Forelimb muscle (tissue), 1 donor: ENCODE results near the gene HSD17B12. TPM values are rescaled to one million over a fixed set of nuclear protein-coding genes. Genes with fewer than 3 reads are reported as not detected.
A peak's percentile ranks its signal among the peaks of the same experiment; 100 is the strongest.

Source experiments
- DNase-seq: peaks from one replicate; pipeline ENCODE4 v3.0.0-alpha.2; 2013; ENCODE audit warnings: low read depth
- polyA plus RNA-seq: library from polyadenylated mRNA; unstranded; fragments of 120-200 nt; gene quantifications from one replicate; pipeline ENCODE4 v1.2.1, GENCODE V29; 2013; ENCODE audit not compliant: insufficient read length

HSD17B12 gene
- polyA plus RNA-seq, 1 donor: 33.6 TPM

DNA sequence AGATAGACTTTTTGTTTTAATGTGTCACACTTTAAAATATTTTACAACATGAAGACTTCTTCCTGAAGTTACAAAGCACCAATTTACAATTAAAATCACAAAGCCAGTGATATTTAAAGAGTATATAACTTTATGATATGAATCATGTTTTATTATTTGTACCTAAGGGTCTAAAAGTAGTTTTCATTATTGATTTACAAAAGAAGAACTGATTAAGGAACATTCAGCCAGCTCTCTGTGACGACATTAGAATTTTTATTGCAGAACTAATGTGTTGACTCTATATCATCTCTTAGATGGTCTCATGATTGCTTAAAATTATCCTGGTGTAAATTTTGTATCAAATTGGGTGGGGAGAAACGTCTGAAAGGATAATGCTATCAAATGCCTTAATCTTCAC is 117.3 kb downstream of the HSD17B12 start:
- no peak for DNase-seq

- no peak for DNase-seq
Measured at GRCh38 chr11:43802509-43802908, 122.0 kb downstream of the HSD17B12 start.

DNA sequence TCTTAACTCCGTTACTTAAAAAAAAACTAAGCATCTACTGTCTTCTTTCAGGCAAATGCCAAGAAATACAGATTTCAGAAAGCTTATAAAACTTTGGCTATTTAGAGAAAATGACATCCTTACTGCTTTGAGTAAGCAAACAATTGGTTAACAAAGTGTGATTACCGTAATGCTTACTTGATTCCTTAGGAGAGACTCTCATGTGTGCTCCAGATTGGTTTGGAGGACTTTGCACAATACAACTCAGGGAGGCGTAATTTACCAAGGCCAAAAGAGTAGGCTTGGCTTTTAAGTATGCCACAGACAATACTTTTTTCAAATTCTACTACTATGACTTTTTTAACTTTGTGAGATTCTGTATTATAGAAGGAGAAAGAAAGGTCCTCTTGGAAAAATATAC is 123.2 kb downstream of the HSD17B12 start:
- no peak for DNase-seq

DNA sequence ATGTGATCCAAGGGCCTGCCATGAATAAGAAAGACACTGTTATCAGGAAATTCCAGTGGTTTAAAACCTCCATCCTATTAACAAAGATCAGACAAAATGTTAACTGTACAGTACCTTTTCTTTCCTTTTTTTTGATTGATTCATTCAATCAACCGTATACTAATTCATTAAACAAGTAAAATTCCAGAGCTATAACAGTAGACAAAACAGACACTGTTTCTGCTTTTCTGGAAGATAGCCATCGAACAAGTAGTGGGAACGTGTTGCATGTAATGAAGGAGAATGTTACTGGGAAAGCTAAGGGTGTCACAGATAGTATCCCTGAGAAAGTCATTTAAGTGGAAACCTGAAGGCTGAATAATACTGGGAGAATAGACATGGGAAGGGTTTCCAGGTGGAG is 126.4 kb downstream of the HSD17B12 start:
- no peak for DNase-seq

GRCh38 chr11:43810929-43811596 is 130.5 kb downstream of the HSD17B12 start:
- DNase-seq: no peak

DNA sequence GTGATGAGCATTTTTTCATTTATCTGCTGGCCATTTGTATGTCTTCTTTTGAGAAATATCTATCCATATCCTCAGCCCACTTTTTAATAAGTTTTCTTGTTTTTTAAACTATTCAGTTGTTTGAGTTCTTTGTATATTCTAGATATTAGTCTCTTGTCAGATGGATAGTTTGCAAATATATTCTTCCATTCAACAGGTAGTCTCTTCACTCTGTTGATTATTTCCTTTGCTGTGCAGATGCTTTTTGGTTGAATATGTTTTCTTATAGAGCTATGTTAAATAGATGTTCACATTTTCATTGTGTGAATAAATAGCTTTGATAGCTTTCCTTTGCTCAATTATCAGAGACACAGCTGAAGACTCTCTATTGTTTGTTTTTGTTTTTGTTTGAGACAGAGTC is 131.9 kb downstream of the HSD17B12 start:
- no peak for DNase-seq

DNA sequence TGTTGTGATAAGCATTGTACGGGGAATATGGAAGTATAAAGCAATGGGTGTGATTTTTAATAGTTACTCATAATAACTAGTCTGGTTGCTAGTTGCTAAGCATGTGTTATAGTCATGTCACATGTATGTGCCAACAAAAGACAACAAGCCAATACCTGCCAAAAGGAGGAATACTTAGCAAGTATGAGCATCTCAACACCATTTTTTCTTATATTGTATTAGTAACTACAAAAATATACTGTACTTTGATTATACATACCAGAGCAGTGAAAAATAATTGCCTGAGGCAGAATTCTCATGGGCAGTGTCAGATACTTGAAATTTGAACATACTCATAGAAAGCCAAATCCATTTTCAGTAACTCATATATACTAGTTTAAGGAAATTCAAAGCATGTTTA is 137.7 kb downstream of the HSD17B12 start:
- no peak for DNase-seq

DNA sequence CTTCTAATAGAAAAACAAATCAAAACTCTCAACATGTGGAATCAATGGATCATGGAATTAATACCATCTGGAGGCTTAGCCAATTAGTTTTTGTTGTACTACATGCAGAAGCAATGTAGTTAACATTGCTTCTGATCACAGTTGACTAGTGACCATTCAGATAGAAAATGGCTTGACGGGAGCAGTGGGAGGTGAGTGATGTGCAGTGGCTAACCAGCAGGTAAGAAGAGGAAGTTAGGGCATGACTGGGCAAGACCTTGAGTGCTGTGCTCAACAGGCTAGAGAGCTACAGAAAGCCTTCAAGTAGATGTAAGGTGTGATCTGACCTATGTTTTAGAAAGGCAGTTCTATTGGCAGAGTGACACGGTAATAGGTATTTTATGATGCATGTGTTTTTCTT is 139.4 kb downstream of the HSD17B12 start:
- DNase-seq: no peak

GRCh38 chr11:43823316-43823715 is 142.8 kb downstream of the HSD17B12 start:
- DNase-seq: no peak

DNA sequence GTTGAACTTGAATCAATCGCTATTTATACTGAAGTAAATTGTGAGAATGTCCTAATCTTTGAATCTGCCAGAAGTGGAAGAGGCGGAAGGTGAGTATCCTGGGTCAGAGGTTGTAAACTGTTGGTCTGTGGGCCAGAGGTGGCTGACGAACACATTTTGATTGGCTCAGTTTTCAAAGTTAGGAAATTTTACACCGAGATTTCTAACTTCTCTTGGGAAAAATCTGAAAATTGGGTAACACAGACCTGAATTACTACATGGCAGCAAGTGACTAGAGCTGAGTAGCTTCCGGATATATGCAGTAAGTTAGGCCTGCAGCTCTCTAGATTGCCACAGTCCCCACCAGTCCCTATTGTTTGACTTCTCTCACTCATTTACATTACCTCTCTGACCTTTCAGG is 143.3 kb downstream of the HSD17B12 start:
- DNase-seq: no peak

DNA sequence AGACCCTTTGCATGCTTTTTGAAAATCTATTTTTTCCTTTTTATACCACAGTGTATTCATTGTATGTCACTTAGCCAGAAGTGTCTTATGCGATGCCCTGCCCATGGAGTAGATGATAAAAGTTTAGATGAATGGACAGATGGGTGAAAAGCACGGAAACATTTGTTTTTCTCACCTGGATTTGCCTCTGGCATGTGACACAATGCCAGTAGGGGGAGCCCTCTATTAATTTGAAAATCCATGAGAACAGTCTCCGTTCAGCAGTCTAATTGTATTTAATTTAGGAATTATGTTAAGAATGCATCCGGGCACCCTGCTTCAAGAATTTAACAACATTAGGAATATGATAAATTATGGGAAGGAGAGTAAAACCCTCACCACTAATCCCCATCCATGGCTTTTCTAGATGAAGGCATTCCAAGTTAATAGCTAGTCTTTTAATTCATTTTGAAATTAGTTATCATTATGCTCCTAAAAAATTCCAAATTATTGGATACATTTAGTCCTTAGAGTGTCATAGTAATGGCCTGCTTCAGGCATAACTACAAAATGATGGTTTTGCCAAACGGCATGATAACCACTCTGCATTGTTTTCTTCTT is 144.8 kb downstream of the HSD17B12 start:
- DNase-seq: no peak

DNA sequence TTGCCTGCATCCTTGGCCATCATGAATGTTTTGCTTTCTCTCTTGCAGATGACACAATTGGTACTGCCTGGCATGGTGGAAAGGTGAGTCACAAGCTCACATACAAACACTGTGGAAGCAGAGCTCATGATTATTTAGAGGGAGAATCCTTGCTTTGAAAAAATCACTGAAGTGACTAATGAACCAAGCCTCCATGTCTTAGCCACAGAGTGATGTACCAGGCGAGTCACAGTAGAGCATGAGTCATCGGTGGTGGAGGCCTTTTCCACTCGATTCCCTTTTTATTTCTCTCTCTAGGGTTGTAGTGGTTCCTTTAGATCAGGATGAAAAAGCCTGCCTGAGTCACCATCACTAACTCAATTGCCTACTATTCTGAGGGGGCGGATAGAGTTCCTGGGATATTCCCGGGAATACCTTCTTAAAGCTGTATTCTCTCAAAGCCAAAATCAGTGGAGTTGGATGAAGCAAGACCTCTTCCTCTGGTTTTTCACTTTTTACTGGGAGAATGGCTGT is 150.4 kb downstream of the HSD17B12 start:
- DNase-seq: no peak

DNA sequence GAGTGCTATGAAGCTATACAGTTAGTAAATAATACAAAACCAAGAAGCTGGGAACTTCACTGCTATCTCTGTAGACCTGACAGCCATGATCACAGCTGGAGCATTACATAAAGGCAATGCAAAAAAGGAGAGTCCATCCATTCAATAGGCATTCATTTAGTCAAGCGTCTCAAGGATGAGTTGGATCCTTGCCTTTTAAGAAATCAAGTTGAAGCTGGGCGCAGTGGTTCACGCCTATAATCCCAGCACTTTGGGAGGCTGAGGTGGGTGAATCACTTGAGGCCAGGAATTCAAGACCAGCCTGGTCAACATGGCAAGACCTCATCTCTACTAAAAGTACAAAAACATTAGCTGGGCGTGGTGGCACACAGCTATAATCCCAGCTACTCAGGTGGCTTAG is 152.0 kb downstream of the HSD17B12 start:
- no peak for DNase-seq

GRCh38 chr11:43833657-43834073 is 153.1 kb downstream of the HSD17B12 start:
- no peak for DNase-seq

GRCh38 chr11:43834286-43834685 is 153.7 kb downstream of the HSD17B12 start:
- DNase-seq: no peak

- no peak for DNase-seq
Measured at GRCh38 chr11:43835104-43835503, 154.6 kb downstream of the HSD17B12 start.

DNA sequence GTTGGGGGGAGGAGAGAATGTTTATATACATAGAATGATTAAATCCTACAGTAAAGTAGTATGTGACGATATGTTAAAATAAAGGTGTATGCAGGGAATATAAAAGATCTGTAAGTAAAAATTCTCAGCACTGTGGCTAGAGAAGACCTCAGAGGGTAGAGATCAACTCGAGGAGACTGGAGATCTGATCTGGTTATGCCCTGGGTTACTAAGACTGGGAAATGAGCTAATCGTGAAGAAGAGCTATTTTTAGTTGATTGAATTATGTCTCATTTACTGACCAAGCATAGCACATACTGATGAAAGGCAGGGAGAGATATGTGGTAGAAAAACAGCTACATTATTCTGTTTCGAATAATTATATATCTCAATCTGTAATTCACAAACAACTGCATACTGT is 157.3 kb downstream of the HSD17B12 start:
- no peak for DNase-seq

DNA sequence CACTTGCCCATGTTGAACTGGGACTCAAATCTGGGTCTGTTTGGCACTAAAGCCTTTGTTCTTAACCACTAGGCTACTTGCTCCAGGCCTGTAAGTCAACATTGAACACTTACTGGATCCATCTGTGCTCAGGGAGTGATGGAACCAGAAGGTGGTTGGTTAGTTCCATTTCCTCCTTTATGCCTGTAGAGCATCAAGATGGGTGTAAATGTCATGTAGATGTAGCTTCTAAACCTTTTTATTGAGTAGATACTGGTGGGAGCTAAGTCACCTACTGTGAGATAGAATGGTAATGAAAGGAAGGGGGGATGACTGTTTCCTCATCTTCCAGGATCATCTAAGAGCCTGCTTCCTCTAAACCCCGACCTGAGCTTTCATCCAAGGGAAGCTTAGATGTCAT is 161.5 kb downstream of the HSD17B12 start:
- no peak for DNase-seq

DNA sequence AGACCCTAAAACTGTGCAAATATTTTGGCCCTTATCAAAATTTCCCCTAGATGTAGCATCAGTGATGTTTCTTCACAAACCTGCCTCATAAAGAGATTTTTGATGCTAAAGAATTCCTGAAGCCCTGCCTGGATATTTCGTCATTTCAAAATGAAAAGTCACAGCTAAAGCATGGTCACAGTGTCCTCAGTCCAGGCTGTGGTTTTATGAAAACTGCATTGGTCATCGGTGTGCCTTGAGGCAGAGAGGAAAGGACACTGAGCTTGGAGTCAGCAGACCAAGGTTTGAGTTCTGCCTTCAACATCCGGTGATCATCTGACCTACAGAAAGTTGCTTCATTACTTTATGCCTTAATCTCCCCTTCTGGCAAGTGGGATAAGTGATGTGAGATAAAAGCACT is 165.3 kb downstream of the HSD17B12 start:
- DNase-seq: no peak

DNA sequence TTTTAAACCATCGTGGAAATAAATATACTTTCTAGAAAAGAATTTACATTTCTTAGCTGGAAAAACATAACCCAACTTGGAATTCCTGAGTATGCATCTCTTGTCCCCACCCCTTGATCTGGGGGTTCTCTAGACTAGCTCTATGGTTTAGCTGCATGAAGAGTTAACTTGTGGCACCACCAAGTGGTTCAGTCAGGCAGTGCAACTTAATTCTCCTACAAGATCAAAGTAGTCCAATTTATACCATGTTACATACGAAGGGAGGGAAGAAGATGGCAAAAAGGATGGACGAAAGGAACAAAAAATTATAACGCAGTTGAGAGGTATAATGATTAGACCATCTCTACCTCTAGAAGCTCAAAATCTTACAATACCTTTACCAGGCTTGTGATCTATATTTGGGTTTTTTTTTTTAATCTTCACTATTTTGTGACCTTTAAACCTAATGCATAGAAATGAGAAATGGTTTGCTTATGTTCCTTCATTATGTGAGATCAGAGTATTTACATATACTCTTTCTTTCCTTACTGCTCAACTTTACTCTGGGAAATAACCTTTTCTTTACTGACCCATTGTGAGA is 171.6 kb downstream of the HSD17B12 start:
- peak; percentile 26 for DNase-seq

DNA sequence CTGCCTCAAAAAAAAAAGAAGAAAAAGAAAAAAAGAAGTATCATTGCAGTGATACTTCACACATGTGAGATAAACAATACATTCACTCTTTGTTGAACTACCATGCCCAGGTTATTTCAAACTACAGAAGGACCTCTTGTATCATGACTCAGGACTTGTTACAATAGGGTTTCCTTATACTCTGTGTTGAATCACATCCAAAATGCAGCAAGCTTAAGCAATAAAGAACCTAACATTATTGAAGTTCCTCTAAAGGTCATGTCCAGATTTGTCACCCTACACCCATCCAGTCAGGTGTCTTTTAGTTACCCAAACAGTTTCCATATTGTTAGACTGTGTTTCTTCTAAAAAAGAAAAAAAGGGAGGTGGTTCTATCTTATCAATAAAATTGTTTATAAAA is 173.2 kb downstream of the HSD17B12 start:
- DNase-seq: no peak

- DNase-seq: no peak
Measured at GRCh38 chr11:43856993-43857392, 176.5 kb downstream of the HSD17B12 start.

GRCh38 chr11:43861141-43861540 is 180.6 kb downstream of the HSD17B12 start:
- DNase-seq: no peak
